Nephron (organoid): ENCODE results near the gene FAM181A.

ENCODE experiments used
- H3K27ac Mint-ChIP-seq, 3 experiments: 2 replicates each; pipeline ENCODE4 v1.8.0; 2020; ENCODE audit warnings: mixed read lengths in 3 of 3, mild to moderate bottlenecking in 2 of 3, moderate library complexity in 1 of 3
- H3K27me3 Mint-ChIP-seq: 2 replicates; pipeline ENCODE4 v1.8.0; 2021; ENCODE audit warnings: low read depth, mild to moderate bottlenecking, moderate library complexity, mixed read lengths
- H3K36me3 Mint-ChIP-seq: 2 replicates; pipeline ENCODE4 v1.8.0; 2020; ENCODE audit warnings: low read depth, mixed read lengths
- H3K4me1 Mint-ChIP-seq: 2 replicates; pipeline ENCODE4 v1.8.0; 2020; ENCODE audit warnings: mixed read lengths
- H3K4me3 Mint-ChIP-seq, 3 experiments: 2 replicates each; pipeline ENCODE4 v1.8.0; 2020; ENCODE audit warnings: mild to moderate bottlenecking in 3 of 3, mixed read lengths in 3 of 3, moderate library complexity in 2 of 3
- H3K9me3 Mint-ChIP-seq: 2 replicates; pipeline ENCODE4 v1.8.0; 2020; ENCODE audit warnings: mixed read lengths
- TF ChIP-seq, protein P1 (sequence below), 3 experiments: fragments of 200-600 bp; sonication (generic); IDR thresholded peaks; one replicate each; pipeline ENCODE4 v1.5.0; 2021; ENCODE audit warnings: antibody characterized with exemption in 3 of 3; ENCODE audit not compliant: unreplicated experiment in 3 of 3

Gene FAM181A

DNA sequence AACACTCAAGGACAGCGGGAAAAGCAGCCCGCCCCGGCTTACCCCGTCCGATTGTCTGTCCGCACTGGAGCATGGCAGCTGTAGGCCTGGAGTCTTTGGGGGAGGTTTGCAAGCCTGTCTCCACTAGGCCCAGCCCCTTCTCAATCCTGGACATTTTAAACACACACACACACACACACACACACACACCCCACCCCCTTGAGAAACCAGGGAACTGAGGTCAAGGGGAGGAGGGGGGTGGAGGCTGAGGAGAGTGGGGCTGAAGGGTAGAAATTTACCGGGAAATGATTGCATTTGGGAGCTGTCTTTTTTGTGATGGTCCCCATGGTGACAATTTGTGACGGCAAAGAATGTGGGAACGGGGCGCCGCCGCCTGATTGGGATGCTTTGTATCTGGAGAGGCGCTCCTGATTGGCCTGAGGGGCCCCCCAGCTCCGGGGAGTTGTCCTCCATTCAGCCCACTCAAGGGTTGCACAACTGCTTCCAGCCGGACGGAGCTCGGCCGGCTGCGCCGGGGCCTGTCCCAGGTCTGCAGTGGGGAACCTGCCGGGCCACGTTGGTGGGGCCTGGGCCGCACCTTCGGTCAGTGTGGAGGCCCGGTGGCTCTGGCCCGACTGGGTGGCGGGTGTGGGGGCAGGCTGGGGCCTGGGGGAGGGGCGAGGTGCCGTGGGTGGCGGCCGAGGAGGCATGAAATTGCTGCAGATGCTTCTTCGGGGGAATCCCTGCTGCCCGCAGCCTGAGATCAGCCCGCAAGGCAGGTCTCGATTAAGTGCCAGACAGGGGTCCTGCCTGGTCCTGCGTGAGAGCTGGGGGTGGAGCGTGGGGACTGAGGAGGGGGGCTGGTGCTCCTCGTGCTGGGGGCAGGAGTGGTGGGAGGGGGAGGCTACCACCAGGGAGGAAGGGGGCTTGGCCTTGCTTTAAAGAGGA is at the start of gene FAM181A:
Gene FAM181A, plus strand, starts transcription at position 472 of the 927 bp plus-strand sequence. CDS start 942 bp downstream, outside the sequence.
- no peaks in the 10 kb centered on the region for H3K36me3 Mint-ChIP-seq
- TF ChIP-seq, protein P1, sequence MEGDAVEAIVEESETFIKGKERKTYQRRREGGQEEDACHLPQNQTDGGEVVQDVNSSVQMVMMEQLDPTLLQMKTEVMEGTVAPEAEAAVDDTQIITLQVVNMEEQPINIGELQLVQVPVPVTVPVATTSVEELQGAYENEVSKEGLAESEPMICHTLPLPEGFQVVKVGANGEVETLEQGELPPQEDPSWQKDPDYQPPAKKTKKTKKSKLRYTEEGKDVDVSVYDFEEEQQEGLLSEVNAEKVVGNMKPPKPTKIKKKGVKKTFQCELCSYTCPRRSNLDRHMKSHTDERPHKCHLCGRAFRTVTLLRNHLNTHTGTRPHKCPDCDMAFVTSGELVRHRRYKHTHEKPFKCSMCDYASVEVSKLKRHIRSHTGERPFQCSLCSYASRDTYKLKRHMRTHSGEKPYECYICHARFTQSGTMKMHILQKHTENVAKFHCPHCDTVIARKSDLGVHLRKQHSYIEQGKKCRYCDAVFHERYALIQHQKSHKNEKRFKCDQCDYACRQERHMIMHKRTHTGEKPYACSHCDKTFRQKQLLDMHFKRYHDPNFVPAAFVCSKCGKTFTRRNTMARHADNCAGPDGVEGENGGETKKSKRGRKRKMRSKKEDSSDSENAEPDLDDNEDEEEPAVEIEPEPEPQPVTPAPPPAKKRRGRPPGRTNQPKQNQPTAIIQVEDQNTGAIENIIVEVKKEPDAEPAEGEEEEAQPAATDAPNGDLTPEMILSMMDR (IDR thresholded peaks at IDR 0.05; ENCODE audit: unreplicated experiment in 3 of 3), result no peak
- H3K9me3 Mint-ChIP-seq, result no peaks in the 10 kb centered on the region
- no peaks in the 10 kb centered on the region for H3K4me1 Mint-ChIP-seq
- H3K4me3 Mint-ChIP-seq, result no peak within 1 kb of the TSS
- H3K27me3 Mint-ChIP-seq, result no peaks in the 10 kb centered on the region
- peak within 1 kb of the TSS in 1 of 3 experiments; percentile 71 for H3K27ac Mint-ChIP-seq

DNA sequence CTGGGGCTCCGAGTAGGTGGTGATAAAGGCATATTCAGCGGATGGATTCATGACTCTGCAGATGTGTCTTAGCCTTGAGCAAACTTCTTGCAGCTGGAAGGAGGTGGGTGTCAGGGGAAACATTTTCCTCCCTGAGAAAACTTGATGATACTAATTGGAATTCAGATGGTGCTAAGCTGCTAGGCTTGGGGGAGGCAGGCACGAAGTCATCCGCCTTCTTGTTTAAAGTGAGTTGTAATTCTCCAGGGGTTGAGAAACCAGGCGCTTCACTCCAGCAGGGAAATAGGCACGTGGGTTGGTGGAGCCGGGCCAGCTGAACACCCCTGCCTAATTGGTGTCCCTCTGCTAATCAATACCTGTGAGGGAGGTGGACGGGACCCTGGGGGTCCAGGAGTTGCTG is 48.9 kb upstream of the FAM181A start:
- Mint-ChIP-seq H3K9me3 (peaks cover 6% of the 10 kb centered on the region), H3K27me3 (peaks cover 24% of the 10 kb centered on the region), H3K4me1 (peaks cover 20% of the 10 kb centered on the region), H3K27ac (peak overlapping the region in 1 of 3 experiments; percentile 80), H3K36me3 (no peaks in the 10 kb centered on the region), H3K4me3 (no peak overlapping the region)
- TF ChIP-seq, protein P1 (IDR thresholded peaks at IDR 0.05; ENCODE audit: unreplicated experiment in 3 of 3), result no peak

DNA sequence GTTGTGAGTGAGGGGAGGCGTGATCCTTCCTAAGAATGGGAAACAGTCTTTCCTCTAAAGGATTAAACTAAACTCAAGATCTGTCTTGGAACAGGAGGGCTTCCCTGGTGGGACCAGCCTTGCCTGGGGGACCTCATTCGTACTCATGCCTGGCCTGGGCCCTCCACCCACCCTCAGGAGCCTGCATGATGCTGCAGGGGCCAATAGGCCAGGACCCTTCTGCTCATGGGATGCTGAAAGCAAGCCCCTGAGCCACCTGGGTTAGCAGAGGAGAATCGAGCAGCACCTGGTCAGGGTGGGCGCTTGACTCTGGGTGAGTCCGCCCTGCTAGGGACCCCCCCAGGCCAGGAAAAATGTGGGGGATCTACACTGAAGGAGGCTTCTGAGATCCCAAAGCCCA is 48.3 kb upstream of the FAM181A start:
- H3K27me3 Mint-ChIP-seq, result peaks cover 21% of the 10 kb centered on the region
- H3K36me3 Mint-ChIP-seq, result no peaks in the 10 kb centered on the region
- H3K4me3 Mint-ChIP-seq, result no peak overlapping the region
- H3K9me3 Mint-ChIP-seq, result peaks cover 6% of the 10 kb centered on the region
- H3K27ac Mint-ChIP-seq, result no peak overlapping the region
- TF ChIP-seq, protein P1 (IDR thresholded peaks at IDR 0.05; ENCODE audit: unreplicated experiment in 3 of 3), result no peak
- peaks cover 20% of the 10 kb centered on the region for H3K4me1 Mint-ChIP-seq

DNA sequence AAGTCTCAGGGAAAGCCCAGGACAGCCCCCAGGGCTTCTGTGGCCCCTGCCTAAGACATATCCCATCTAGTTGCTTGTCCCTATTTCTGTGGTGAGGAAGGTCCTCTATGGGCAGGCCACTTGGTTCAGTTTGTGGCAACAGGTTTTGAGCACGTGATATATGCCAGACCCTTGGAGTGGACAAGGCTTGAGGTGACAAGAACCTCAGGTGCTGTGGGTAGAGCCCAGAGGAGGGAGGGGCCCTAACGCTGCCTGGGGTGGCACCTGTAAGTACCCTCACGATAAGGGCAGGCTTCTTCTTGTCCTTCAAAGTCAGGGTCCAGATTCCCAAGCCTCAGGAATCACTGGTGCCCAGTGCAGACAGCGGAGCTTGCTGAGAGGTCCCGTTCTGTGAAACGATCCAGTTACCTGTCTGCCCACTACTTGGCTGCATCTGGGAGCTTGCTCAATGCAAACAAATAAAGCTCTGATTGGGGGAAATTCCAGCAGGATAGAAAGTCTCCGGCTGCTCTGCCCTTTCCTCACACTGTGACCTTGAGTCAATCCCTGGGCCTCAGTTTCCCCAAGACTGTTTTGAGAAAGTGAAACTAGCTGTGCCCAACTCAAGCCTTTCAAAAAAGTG is 47.7 kb upstream of the FAM181A start:
- TF ChIP-seq, protein P1 (IDR thresholded peaks at IDR 0.05; ENCODE audit: unreplicated experiment in 3 of 3), result no peak
- no peaks in the 10 kb centered on the region for H3K36me3 Mint-ChIP-seq
- H3K27ac Mint-ChIP-seq, result no peak overlapping the region
- peaks cover 20% of the 10 kb centered on the region for H3K4me1 Mint-ChIP-seq
- H3K27me3 Mint-ChIP-seq, result peaks cover 16% of the 10 kb centered on the region
- no peak overlapping the region for H3K4me3 Mint-ChIP-seq
- H3K9me3 Mint-ChIP-seq, result peaks cover 4% of the 10 kb centered on the region

DNA sequence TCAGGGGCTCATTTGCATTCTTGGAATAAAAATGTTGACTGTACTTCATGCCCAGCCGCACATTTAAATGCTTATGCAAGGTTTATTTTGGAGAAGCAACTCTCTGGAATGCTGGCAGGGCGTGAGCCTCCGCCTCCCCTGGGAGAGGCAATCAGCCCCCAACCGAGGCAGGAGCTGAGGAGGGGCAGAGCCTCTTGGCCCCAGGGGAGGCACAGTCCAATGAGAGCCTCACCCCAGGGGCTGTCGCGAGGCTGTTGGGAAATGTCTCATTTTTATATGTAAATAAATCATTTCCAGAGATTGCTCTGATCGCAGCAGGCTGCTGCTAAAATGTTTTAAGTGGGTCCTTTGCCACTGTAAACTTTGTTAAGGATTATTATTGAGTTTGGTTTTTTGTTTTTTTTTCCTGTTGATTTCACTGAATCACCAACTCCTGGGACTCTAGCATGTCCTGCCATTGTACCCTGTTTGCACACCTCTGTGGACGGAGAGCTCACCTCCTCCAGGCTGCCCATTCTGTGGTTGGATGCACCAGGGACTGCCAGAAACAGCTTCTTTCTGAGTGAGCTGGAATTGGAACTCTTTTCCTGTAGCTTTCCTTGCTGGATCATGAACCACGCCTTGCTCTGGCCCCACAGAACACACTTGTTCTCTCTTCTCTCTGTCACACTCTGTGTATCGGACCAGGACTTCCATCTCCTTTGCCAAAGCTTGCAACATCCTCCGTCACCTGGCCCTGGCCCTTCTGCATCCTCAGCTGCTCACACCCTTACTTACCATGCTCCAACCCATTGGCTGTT is 46.9 kb upstream of the FAM181A start:
- peaks cover 10% of the 10 kb centered on the region for H3K9me3 Mint-ChIP-seq
- peak overlapping the region in 1 of 3 experiments; percentile 40 for H3K4me3 Mint-ChIP-seq
- H3K27ac Mint-ChIP-seq, result no peak overlapping the region
- TF ChIP-seq, protein P1 (IDR thresholded peaks at IDR 0.05; ENCODE audit: unreplicated experiment in 3 of 3), result no peak
- H3K36me3 Mint-ChIP-seq, result no peaks in the 10 kb centered on the region
- H3K4me1 Mint-ChIP-seq, result peaks cover 20% of the 10 kb centered on the region
- H3K27me3 Mint-ChIP-seq, result peaks cover 21% of the 10 kb centered on the region
